ENCODE data around the gene PEX10. TPM values are rescaled to one million over a fixed set of nuclear protein-coding genes. Genes with fewer than 3 reads are reported as not detected.

Gene PEX10
- total and polyA plus RNA-seq, 2 experiments from 2014 or later: 34.2 to 37.5 TPM

GRCh38 chr1:2386636-2387611 lies 25.4 kb downstream of the PEX10 start:
- no peaks in the 10 kb centered on the region for H3K36me3 ChIP-seq
- DNase-seq (ENCODE audit: low read depth in 1 of 2, low spot score in 1 of 2): no peak
- TF ChIP-seq, protein P1, sequence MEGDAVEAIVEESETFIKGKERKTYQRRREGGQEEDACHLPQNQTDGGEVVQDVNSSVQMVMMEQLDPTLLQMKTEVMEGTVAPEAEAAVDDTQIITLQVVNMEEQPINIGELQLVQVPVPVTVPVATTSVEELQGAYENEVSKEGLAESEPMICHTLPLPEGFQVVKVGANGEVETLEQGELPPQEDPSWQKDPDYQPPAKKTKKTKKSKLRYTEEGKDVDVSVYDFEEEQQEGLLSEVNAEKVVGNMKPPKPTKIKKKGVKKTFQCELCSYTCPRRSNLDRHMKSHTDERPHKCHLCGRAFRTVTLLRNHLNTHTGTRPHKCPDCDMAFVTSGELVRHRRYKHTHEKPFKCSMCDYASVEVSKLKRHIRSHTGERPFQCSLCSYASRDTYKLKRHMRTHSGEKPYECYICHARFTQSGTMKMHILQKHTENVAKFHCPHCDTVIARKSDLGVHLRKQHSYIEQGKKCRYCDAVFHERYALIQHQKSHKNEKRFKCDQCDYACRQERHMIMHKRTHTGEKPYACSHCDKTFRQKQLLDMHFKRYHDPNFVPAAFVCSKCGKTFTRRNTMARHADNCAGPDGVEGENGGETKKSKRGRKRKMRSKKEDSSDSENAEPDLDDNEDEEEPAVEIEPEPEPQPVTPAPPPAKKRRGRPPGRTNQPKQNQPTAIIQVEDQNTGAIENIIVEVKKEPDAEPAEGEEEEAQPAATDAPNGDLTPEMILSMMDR (IDR thresholded peaks at IDR 0.05; ENCODE audit: low read depth, low read length): no peak
- H3K4me3 ChIP-seq: no peak overlapping the region
- H3K27ac ChIP-seq: no peak overlapping the region
- no peaks in the 10 kb centered on the region for H3K27me3 ChIP-seq
- H3K9me3 ChIP-seq (ENCODE audit: low read depth): no peaks in the 10 kb centered on the region
- H3K4me1 ChIP-seq (ENCODE audit: low read depth): no peaks in the 10 kb centered on the region

DNA sequence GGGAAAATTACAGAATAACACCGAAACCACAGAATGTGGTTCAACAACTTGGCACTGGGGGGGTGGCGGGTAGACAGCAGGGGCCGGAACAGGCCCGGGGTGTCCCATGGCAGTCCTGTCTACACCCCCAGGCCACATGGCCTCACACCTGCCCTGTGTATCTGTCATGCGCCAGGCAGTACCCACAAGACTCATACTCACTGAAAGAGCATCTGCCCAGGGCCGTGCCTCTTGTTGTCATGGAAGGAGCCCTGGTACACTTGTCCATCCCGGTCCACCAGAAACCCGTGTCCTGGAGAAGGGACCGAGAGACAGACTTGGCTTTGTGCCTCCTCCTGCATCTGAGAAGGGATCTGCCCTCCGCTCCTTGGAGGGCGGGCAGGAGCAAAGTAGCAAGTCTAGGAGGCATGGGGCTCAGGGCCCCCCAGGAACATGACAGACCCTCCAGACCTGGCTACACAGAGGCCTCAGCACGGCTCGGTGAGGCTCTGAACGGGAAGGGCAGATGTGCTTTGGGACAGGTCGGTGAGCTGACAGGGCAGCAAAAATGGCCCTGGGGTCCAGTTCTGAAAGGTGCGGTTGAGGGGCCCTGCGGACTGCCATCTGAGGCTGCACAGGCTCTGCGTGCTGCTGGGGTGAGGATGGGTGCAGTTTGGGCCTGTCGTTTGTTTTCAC lies 26.6 kb downstream of the PEX10 start:
- no peak overlapping the region for H3K27ac ChIP-seq
- H3K9me3 ChIP-seq (ENCODE audit: low read depth): no peaks in the 10 kb centered on the region
- H3K4me1 ChIP-seq (ENCODE audit: low read depth): no peaks in the 10 kb centered on the region
- no peak overlapping the region for H3K4me3 ChIP-seq
- TF ChIP-seq, protein P1 (IDR thresholded peaks at IDR 0.05; ENCODE audit: low read depth, low read length): no peak
- no peaks in the 10 kb centered on the region for H3K27me3 ChIP-seq
- no peaks in the 10 kb centered on the region for H3K36me3 ChIP-seq
- DNase-seq (ENCODE audit: low read depth in 1 of 2, low spot score in 1 of 2): no peak

DNA sequence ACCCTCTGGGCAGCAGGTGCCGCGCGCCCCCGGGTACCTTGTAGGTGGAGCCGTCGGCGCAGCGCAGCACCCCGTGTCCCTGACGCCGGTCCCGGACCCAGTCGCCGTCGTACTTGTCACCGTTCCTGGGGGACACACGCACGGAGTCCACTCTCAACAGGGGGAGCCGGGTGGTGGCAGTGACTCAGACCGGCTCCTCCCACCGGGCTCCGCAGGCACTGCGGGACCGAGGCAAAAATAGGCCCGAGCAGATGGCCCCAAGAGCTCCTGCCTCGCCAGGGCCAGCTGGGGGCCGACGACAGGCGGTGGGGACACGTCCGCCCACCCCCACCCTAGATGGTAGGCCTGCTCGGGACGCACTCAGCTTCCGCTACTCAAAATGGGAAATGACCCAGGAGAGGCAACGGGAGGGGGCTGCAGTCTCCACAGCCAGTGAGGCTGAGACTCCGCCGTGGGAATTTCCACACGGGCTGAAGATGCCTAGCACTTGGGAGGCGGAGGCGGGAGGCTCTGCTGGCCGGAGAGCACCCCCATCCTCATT lies 27.4 kb downstream of the PEX10 start:
- TF ChIP-seq, protein P1 (IDR thresholded peaks at IDR 0.05; ENCODE audit: low read depth, low read length): no peak

DNA sequence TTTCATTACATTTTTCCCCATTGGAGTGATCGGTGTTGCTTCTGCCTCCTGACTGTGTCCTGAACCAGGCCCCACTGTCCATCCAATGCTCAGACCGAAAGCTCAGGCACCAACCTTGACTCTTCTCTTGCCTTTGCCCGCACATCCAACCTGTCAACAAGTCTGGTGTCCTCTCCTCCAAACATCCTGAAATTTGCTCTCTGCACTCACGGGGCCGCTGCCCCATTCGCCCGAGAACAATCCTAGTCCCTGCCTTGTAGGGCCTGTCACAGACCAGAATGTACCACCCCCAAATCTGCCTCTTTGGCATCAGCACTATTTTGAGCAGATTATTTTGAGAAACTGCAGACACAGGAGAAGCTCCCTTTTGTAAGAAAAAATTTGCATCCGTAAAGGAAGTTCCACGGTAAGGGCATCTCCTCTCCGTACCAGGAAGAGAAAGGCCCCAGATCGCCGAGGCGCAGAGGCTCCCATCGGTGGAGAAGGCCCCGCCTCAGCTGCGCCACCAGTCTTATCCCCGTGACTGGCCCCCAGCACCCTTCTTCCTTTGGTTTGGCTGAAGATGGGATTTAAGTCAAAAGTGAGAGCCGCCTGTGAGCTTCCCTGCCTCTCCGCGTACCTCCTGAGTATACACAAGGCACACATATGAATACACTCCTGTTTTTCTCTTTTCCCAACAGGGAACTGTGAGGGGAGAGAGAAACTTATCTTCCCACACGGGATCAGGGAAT lies 28.1 kb downstream of the PEX10 start:
- TF ChIP-seq, protein P1 (IDR thresholded peaks at IDR 0.05; ENCODE audit: low read depth, low read length): no peak
- no peak for DNase-seq (ENCODE audit: low read depth in 1 of 2, low spot score in 1 of 2)
- Histone ChIP-seq H3K27ac (no peak overlapping the region), H3K27me3 (no peaks in the 10 kb centered on the region), H3K9me3 (ENCODE audit: low read depth) (no peaks in the 10 kb centered on the region), H3K4me1 (ENCODE audit: low read depth) (no peaks in the 10 kb centered on the region), H3K4me3 (no peak overlapping the region), H3K36me3 (no peaks in the 10 kb centered on the region)

More for the DNA sequence above, 27.4 kb downstream of the PEX10 start:
- Histone ChIP-seq H3K4me1 (ENCODE audit: low read depth) (no peaks in the 10 kb centered on the region), H3K9me3 (ENCODE audit: low read depth) (no peaks in the 10 kb centered on the region), H3K4me3 (no peak overlapping the region), H3K27me3 (no peaks in the 10 kb centered on the region), H3K27ac (no peak overlapping the region), H3K36me3 (no peaks in the 10 kb centered on the region)
- DNase-seq (ENCODE audit: low read depth in 1 of 2, low spot score in 1 of 2): no peak

GRCh38 chr1:2383576-2383975 lies 28.8 kb downstream of the PEX10 start:
- no peaks in the 10 kb centered on the region for H3K9me3 ChIP-seq (ENCODE audit: low read depth)
- no peaks in the 10 kb centered on the region for H3K27me3 ChIP-seq
- H3K4me3 ChIP-seq: no peak overlapping the region
- H3K27ac ChIP-seq: no peak overlapping the region
- TF ChIP-seq, protein P1 (IDR thresholded peaks at IDR 0.05; ENCODE audit: low read depth, low read length): no peak
- no peak for DNase-seq (ENCODE audit: low read depth in 1 of 2, low spot score in 1 of 2)
- H3K4me1 ChIP-seq (ENCODE audit: low read depth): no peaks in the 10 kb centered on the region
- no peaks in the 10 kb centered on the region for H3K36me3 ChIP-seq

Data from cardiac muscle cell (in vitro differentiated cells and primary cell).